ENCODE results near the gene SNN.
A peak's percentile ranks its signal among the peaks of the same experiment; 100 is the strongest.

Gene SNN

DNA sequence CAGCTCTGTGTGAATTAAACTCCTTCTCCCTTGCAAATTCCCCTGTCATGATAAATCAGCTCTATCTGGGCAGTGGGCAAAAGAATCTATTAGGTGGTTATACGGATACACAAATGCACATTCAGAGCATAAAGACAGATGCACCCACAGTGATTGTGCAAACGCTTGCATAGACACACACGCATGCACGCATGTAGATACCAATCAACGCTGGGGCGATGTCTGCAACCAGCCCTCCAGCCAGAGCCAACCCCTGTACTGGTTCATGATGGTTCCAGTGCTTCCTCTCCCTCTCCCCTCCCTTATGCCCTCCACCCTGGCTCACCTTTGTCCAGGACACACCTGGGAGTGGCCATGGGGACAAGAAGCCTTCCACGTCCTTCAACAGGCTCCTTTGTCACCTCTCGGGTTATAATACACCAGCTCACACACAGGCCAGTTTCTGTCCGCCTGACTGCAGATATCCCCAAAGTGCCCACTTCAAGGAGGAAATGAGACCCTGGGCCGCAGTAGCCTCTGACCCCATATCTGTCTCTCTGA is 33.1 kb upstream of the SNN start:
- DNase-seq, result no peak

DNA sequence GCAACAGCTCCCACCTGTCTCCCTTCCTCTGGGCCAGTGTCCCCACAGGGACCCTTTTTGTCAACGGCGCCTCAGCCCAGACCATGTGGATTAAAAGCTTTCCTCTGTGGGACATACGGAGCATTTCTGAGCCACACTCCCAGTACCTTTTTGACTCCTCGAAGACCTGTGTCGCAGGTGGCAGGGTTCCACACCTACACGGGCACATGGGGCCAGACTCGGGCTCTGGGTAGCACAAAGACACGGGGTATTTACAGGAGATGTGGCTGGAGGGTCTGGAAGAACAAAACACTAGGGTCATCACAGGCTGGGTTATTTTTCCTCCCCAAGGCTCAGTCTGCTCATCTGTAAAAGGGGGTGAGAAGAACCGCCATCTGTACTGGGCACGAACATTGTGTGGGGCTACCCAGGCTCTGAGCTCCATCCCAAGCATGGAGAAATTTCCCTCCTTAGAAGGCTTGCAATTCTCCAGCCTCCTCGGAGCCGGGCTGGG is 32.5 kb upstream of the SNN start:
- no peak for DNase-seq

DNA sequence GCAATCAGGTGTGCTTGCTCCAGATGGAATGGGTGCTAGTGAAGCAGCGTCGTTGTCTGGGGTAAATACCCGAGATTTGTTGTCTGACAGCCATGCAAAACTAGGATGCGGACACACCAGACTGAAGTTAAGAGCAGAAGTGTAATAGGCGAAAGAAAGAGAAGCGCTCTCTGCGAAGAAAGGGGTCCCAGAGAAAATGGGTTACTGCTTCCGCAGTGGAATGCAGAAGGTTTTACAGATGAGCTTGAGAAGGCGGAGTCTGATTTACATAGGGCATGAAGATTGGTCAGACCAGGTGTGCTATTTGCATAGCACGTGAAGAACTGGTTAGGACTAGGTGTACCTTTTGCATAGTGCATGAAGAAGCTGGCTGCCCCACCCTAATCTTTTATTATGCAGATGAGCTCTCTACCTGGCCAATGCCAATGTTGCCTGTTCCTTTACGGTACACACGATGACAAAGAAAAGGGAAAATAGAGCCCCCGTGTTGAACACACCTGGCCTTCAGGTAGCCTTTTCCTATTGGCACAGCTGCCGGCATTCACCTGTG is 32.0 kb upstream of the SNN start:
- no peak for DNase-seq

DNA sequence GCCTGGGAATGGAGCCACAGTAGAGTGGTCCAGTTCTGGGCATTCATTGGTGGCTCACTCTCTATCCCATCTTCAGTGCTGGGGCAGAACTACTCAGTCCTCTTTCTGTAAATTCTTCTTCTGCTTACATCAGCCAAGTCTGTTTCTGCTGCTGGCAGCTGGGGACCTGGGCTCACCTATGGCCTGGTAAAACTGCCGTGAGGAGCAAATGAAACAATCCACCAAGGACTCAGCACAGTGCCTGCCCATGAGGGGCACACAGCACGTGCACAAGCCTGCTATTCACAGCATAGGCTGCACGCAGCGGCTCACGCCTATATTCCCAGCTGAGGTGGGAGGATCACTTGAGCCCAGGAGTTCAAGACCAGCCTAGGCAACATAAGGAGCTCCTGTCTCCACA is 30.9 kb upstream of the SNN start:
- DNase-seq, result no peak

DNA sequence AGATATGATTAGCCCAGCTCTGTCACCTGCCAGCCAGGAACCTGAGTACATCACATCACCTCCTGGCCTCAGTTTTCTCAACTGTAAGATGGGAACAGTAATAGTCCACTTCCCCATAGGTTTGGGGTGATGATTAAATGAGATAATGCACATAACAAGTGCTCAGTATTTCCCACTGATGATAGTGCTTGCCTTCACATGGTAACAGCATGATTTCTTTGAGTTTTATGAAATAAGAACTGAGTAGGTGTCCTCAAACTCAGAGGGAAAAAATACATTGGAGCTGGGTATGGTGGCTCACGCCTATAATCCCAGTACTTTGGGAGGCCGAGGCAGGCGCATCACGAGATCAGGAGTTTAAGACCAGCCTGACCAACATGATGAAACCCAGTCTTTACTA is 30.1 kb upstream of the SNN start:
- no peak for DNase-seq

DNA sequence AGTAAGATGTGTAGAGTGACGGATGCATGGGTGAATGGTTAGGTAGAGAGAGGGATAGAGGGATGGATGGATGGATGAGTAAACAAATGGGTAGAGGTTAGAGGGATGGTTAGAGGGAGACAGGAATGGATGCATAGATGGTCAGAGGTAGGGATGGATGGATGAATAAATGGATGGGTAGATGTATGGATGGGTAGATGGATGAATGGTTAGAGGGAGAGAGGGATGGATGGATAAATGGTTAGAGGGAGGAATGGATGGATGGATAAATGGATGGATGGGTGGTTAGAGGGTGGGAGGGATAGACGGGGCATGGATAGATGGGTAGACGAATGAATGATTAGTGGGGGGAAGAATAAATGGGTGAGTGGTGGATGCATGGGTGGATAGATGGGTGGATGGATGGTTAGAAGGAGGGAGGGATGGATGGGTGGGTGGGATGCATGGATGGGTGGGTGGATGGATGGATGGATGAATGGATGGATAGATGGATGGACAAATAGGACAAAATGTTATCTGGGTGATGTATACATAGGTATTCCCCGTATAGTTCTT is 29.2 kb upstream of the SNN start:
- no peak for DNase-seq

DNA sequence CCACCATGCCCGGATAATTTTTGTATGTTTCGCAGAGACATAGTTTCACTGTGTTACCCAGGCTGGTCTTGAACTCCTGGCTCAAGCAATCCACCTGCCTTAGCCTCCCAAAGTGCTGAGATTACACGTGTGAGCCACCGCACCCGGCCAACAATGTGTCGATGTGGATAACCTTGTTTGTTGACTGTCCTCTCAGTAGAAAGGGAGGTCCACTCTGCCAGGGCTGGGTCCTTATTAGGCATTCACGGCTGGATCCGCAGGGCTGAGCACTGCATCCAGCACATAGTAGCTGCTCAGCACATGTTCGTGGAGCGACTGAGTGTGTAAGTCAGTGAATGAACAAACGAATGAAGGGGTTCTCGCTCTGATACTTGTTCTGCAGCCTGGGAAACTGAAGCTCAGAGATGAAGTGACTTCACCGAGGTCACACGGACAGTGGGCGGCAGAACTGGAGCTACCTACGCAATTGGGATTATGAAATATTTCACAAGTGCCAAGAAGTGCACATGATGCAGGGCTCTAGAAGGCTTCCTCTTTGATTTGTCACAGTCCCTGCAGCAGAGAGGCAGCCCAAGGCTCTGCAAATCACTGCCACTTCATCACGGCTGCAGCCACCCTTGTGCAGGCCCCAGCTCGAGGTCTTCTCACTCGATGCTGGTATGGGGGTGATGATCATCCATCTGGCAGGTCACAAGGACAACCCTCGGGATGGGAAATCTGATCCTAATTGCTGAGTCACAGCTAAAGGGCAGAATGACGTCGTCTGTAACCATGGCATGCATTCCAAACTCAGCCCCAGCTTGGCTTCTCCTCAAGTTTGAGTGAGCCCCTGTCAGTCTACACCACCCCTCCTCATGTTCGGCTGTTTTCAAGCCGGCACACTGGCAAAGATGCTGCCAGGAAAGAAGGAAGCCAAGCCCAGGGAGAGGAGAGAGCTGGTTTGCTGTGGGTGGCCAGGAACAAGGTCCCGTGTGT is 28.0 kb upstream of the SNN start:
- DNase-seq, result peak in 13 of 14 donors; percentile 19 to 86 (median 64)

DNA sequence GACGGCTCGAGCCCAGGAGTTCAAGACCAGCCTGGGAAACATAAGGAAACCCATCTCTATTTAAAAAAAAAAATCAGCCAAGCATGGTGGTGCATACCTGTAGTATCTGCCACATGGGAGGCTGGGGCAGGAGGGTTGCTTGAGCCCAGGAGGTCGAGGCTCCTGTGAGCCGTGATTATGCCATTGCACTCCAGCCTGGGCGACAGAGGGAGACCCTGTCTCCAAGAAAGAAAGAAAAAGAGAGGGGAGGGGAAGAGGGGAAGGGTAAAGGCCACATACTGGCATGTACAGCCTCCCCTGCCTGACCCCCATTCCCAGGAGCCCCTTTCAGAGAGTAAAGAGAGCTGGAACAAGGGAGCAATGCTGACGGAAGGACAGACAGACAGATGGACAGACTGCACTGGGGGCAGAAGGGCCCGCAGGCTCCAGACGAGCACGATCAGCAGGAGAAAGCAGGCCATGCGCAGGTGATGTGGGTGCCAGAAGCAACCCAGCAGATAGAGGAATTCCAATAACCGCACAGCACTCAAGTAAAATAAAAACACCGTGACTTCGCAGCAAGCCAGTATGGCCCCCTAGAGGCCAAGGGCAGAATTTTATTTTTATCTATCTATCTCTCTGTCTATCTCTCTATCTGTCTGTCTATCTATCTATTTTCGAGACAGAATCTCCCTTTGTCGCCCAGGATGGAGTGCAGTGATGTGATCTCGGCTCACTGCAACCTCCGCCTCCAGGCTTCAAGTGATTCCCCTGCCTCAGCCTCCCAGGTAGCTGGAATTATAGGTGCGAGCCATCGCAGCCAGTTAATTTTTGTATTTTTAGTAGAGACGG is 27.1 kb upstream of the SNN start:
- peak in 9 of 14 donors; percentile 10 to 54 (median 32) for DNase-seq

DNA sequence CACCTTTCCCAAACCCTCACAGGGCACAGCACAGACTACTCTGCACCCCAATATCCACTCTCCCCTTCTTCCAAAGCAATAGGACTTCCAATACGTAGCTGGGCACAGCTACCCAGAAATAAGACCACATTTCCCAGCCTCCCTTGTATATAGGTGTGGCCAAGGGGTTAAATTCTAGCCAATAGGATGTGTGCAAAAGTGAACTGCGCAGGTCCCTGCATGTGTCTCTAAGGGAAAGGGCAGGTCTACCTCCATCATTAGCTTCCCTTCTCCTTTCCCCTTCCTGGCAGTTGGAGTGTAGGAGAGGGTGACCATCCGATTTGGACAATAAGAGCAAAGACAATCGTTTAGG is 25.5 kb upstream of the SNN start:
- no peak for DNase-seq

DNA sequence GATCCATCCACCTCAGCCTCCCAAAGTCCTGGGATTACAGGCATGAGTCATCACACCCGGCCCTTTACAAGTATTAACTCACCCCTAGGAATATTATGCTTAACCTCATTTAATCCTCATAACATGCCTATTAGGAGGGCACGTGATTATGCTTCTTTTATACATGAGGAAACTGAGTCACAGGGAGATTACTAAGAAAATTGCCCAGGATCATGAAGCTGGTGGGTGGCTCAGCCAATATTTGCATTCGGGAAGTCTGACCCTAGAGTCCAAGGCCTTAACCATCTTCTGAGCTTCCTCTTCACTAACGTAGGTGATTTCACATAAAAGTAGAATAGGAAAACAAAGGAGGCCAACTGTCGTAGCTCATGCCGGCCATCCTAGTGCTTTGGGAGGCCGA is 19.0 kb upstream of the SNN start:
- no peak for DNase-seq

DNA sequence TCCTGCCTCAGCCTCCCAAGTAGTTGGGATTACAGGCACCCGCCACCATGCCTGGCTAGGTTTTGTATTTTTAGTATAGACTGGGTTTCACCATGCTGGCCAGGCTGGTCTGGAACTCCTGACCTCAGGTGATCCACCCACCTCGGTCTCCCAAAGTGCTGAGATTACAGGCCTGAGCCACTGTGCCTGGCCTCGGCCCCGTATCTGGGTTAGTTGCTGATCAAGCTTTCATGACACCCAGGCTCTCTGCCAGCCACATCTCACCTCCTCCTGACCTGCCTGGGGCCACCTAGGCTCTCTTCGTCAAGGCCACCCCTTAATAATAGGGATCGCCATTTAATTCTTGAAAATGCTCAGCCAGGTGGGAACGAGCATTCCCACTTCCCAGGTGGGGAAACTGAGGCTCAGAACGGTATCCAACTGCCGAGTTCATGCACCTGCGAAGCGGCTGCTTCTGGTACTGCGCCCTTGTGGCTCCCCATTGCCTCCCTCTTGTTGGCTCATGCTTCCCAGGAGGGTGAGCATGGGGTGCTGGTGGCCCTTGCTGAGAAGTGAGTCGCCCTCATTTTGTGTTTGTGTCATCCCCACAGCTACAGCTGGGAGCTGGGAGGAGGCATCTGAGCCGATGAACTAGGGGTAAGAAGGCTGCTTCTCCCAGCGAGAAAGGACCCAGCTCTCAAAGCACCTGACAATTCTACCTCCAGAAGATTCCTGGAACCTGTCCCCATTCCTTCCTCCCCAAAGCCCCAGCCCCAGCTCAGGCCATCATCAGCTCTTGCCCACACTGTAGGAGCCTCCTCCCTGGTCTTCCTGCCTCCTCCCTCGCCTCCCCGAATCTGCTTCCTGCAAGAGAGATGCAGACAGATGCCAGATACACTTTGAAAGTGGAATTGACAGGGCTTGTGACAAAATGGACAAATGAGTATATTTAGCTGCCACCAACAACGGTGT is 17.3 kb upstream of the SNN start:
- no peak for DNase-seq

DNA sequence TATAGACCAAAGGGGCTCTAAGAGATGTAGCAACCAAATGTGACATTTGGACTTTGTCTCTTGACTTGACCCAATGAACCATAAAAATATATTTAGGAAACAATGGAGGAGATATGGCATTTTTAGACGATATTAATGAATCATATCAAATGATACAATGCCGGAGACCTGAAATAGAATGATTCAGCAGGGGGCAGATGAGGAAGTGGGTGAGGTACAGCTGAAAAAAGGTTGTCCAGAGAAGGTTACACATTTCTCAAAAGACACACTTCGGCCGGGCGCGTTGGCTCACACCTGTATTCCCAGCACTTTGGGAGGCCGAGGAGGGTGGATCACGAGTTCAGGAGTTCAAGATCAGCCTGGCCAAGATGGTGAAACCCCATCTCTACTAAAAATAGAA is 16.5 kb upstream of the SNN start:
- DNase-seq, result no peak

DNA sequence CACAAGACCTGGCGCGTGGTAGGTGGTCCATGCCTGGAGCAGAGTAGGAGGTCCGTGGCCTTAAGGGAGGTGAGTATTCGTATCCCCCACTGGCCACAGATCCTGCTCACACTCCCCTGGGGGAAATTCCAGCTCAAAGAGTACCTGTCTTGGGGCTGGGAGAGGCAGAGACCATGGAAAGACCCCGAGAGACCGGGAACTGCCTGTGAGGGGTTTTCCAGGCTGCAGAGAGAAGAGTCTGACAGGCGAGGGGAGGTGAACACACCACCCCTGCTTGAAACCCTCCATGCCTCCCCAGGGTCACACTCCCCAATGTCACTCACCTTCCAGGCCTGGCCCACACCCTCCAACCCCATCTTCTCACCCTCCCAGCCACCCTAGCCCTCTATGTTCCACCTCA is 12.6 kb upstream of the SNN start:
- no peak for DNase-seq

DNA sequence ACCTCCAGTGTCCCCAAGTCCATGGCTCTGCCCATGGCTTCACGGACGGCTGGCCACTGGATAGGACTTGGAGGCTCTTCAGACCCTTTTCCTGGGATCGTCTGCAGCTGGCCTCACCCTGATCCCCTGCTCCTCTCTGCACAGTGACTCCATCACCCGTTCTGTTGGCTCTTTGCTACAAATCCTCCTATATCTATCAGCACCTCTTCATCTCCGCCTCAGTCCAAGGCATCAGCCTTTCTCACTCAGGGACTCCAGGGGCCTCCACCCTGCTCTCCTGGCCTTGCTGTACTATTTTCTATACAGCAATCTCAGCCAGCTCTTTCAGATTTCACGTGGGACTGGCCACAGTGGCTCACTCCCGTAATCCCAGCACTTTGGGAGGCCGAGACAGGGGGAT is 10.7 kb upstream of the SNN start:
- DNase-seq, result no peak

DNA sequence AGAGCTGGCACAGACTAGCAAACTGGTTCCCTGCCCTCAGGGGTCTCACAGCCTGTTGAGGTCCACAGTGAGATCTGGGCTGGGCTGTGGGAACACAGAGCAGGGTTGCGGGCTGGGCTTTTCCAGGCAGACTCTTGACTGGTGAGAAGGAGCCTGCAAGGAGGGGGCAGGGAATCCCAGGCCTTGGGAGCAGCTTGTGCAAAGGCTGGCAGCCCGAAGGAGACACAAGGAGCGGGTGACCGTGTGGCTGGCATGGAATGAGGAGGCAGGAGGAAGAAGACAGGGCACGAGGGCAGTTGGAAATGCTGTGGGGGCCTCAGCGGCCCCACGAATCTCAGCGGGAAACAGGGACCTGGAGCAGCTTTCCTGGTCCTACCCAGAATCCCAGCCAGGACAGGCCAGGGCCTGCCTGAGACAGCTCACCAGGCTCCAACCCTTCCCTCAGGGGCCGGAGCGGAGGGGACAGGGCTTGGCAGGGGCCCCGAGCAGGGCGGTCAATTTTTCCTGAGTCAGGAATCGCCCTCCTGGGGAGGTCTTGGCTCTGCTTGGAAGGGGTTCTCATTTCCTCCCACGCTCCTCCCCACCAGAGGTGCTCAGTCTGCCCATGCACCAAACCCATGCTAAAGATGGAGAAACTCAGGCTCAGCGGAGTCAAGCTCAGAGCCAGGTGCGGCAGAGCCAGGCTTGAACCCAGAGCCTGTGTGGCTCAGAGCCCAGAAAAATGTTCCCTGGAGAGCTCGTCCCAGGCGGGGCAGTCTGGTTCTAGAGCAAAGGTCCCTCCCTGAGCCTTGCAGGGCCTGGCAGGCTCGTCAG is 9.2 kb upstream of the SNN start:
- DNase-seq, result peak in 8 of 14 donors; percentile 15 to 63 (median 34)

DNA sequence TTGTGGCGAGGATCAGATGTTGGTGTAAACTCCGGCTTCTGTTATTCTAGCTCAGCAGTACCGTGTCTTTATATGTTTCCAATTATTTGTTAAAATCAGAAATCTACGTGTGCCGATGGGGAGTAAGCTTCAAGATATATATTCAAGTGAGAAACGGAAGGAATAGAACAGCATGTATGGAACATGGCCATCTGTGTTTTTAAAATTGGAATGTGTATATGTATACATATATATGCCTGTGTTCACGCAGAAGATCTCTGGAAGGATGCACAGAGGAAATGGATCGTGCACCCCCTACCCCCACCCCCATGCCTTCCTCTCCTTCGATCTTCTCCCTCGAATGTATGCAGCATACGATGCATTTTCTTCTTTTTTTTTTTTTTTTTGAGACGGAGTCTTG is 7.7 kb upstream of the SNN start:
- DNase-seq, result no peak

DNA sequence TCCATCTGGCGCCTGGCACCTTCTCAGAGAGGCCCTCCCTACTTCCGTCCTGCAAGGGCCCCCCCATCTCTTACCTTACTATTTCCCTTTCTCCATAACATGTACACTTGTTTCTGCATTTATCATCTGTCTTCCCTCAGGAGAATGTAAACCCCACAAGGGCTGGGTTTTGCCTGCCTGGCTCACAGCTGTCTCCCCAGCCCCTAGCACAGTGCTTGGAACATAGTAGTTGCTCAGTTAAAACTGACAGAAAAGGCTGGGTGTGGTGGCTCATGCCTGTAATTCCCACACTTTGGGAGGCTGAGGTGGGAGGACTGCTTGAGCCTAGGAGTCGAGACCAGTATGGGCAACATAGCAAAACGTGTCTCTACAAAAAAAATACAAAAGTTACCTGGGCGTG is 5.7 kb upstream of the SNN start:
- DNase-seq, result no peak

DNA sequence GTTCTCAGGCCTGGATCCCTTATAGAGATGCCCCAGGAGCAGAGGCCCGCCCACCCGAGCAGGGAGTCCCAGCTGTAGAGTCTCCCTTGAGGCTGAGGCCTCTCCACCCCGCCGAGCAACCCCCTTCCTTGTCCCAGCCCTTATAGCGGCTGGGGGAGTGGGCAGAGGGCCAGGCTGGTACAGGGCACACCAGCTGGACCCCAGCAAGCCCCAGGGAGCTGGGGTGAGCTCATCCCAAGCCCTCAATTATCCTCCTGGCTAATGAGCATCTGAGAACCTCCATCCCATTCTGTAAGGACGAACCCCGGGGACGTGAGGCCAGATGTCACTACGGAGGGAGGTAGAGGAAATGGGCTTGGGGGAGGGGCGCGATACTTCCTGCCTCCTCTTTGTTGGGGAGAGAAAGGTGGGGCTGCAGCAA is 3.2 kb upstream of the SNN start:
- DNase-seq, result no peak

DNA sequence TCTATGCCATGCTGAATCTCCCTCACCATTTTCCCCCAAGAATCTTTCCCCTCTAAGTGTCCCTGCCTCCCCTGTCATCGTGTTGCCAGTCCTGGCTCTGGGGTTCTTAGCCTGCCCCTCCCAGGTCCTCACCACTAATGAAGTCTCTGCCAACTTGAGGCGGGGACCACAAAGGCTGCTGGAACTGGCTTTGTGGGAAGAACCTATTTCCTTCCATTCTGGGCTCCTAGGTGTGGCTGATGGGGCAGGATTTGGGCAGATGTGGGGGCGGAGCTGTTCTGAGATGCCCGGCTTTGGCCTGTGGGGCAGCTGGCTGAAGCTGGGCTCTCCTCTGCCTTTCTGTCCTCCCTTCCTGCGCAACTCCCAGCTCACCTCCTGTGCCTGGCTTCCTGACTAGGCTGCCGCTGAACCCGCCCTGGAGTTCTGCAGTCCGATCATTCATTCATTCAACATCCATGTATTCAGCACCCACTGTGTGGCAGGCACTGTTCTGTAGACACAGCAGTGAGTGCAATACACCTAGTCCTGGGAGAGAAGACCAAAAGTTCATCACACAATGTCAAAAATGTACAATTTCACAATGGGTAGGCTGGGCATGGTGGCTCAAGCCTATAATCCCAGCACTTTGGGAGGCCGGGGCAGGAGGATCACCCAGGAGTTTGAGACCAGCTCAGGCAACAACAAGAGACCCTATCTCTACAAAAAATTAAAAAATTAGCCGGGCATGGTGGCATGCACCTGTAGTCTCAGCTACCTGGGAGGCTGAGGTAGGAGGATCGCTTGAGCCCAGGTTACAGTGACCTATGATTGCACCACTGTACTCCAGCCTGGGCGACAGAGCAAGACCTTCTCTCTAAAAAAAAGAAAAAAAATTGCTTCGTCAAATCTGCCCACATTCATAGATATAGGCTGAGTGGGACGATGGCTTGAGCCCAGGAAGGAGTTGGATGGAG is 1.9 kb upstream of the SNN start:
- no peak for DNase-seq
